OCI-LY1 (cell line): Measurements from ENCODE around the gene XYLT1.

Experiments used
- CTCF ChIP-seq: fragments of 200-600 bp; sonication (generic), shearing (Covaris generic); IDR thresholded peaks from 2 replicates; pipeline ENCODE4 v1.5.1; 2017; ENCODE audit warnings: mild to moderate bottlenecking, antibody characterized with exemption, low read length, moderate library complexity, mixed read lengths
- EZH2 ChIP-seq: fragments of 200-600 bp; sonication (generic), shearing (Covaris generic); IDR thresholded peaks from 2 replicates; pipeline ENCODE4 v1.8.0; 2017; ENCODE audit warnings: borderline replicate concordance, mixed run types, mild to moderate bottlenecking, antibody characterized with exemption, low read length, moderate library complexity, mixed read lengths

GRCh38 chr16:17171250-17172143, 299.3 kb downstream of the XYLT1 start:
- TF ChIP-seq CTCF = no peak
- no peak for TF ChIP-seq EZH2
